HCT116 (cell line): Measurements from ENCODE around the gene NFKBIA.

Experiments used
- CTCF ChIP-seq, 3 experiments: fragments of 200-600 bp in 1 of 3; sonication (generic) in 1 of 3; IDR thresholded peaks in 2 of 3; conservative IDR thresholded peaks in 1 of 3; 2 replicates each; pipeline ENCODE4 v1.5.1; 2012 to 2017; ENCODE audit warnings: low read depth in 2 of 3, low read length in 2 of 3, antibody characterized with exemption in 1 of 3, borderline replicate concordance in 1 of 3, control low read depth in 1 of 3, mild to moderate bottlenecking in 1 of 3, mixed read lengths in 1 of 3, mixed run types in 1 of 3, moderate library complexity in 1 of 3; ENCODE audit not compliant: insufficient read depth in 1 of 3
- EZH2 ChIP-seq: fragments of 200-600 bp; sonication (generic); IDR thresholded peaks from 2 replicates; pipeline ENCODE4 v1.6.1; 2017; ENCODE audit warnings: antibody characterized with exemption, mixed run types
- MAX ChIP-seq: IDR thresholded peaks from 2 replicates; pipeline ENCODE4 v1.6.1; 2012
- REST ChIP-seq: IDR thresholded peaks from 2 replicates; pipeline ENCODE4 v1.6.1; 2012; ENCODE audit warnings: low read depth
- SIN3A ChIP-seq: IDR thresholded peaks from 2 replicates; pipeline ENCODE4 v1.6.1; 2012; ENCODE audit warnings: low read depth
- ZBTB33 ChIP-seq: IDR thresholded peaks from 2 replicates; pipeline ENCODE4 v1.6.1; 2011; ENCODE audit warnings: mild to moderate bottlenecking, low read length, moderate library complexity; ENCODE audit not compliant: insufficient replicate concordance; ENCODE audit errors: extremely low read depth
- ZFX ChIP-seq: fragments of 450-650 bp; IDR thresholded peaks from 2 replicates; pipeline ENCODE4 v1.6.1; 2017

- TF ChIP-seq CTCF (IDR thresholded peaks at IDR 0.05 in 2 of 3, conservative IDR thresholded peaks at IDR 0.05 in 1 of 3; ENCODE audit: borderline replicate concordance in 1 of 3, insufficient read depth in 1 of 3, low read depth in 2 of 3, low read length in 2 of 3) (no peak), ZFX (no peak), REST (no peak), ZBTB33 (no peak), EZH2 (no peak), SIN3A (no peak), MAX (no peak)
Observed at GRCh38 chr14:35446450-35446849, 41.9 kb upstream of the NFKBIA start.
